CD8-positive, alpha-beta memory T cell (primary cell): ENCODE data around the gene TYK2. TPM values are rescaled to one million over a fixed set of nuclear protein-coding genes. Genes with fewer than 3 reads are reported as not detected.
A peak's percentile ranks its signal among the peaks of the same experiment; 100 is the strongest.
"Not testable (repeated sequence)": the region's sequence is repeated elsewhere in the genome, so short reads cannot be mapped to it uniquely, and the experiment has no call there.

Source experiments
- CTCF ChIA-PET: fragments of 350-600 bp; sonication (Branson Sonifier 250); formaldehyde crosslinking; loops from one replicate; lab custom pipeline; 2021; ENCODE audit warnings: antibody characterized with exemption; lab: Charles Lee
- POLR2A ChIA-PET: fragments of 350-600 bp; sonication (Branson Sonifier 250); formaldehyde crosslinking; loops from one replicate; lab custom pipeline; 2021; ENCODE audit warnings: antibody characterized with exemption; lab: Charles Lee
- DNase-seq, 5 donors: peaks; one replicate each; pipeline versions ENCODE4 v3.0.0 to v3.0.0-alpha.2; 2020 to 2022; ENCODE audit warnings: mixed read lengths in 1 of 5
- H3K27ac ChIP-seq: one replicate; pipeline ENCODE4 v1.7.0; 2013; ENCODE audit warnings: low read depth, mild to moderate bottlenecking, low read length, moderate library complexity
- H3K27me3 ChIP-seq: 2 replicates; pipeline ENCODE4 v1.7.0; 2013; ENCODE audit warnings: low read length, mild to moderate bottlenecking; ENCODE audit not compliant: insufficient read depth, poor library complexity, severe bottlenecking
- H3K36me3 ChIP-seq: 2 replicates; pipeline ENCODE4 v1.7.0; 2013; ENCODE audit warnings: mild to moderate bottlenecking, low read length, moderate library complexity; ENCODE audit not compliant: insufficient read depth
- H3K4me1 ChIP-seq: 2 replicates; pipeline ENCODE4 v1.7.0; 2013; ENCODE audit warnings: mild to moderate bottlenecking, low read length, moderate library complexity; ENCODE audit not compliant: insufficient read depth
- H3K4me3 ChIP-seq: 2 replicates; pipeline ENCODE4 v1.7.0; 2013; ENCODE audit warnings: mild to moderate bottlenecking, low read length
- H3K9me3 ChIP-seq: 2 replicates; pipeline ENCODE4 v1.7.0; 2013; ENCODE audit warnings: mild to moderate bottlenecking, low read length
- H3K27ac Mint-ChIP-seq, 8 donors: one replicate each; pipeline ENCODE4 v1.8.0; 2020 to 2021; ENCODE audit warnings: mixed read lengths in 8 of 8, mild to moderate bottlenecking in 6 of 8, inconsistent platforms in 3 of 8, moderate library complexity in 3 of 8
- H3K27me3 Mint-ChIP-seq, 2 donors: one replicate each; pipeline ENCODE4 v1.8.0; 2020 to 2021; ENCODE audit warnings: mixed read lengths in 2 of 2, mild to moderate bottlenecking in 1 of 2, moderate library complexity in 1 of 2
- H3K36me3 Mint-ChIP-seq, 3 donors: one replicate each; pipeline ENCODE4 v1.8.0; 2020 to 2021; ENCODE audit warnings: mixed read lengths in 3 of 3, inconsistent platforms in 1 of 3, mild to moderate bottlenecking in 1 of 3
- H3K4me1 Mint-ChIP-seq, 3 donors: one replicate each; pipeline ENCODE4 v1.8.0; 2020 to 2021; ENCODE audit warnings: mixed read lengths in 3 of 3, inconsistent platforms in 1 of 3, mild to moderate bottlenecking in 1 of 3
- H3K4me3 Mint-ChIP-seq, 7 donors: one replicate each; pipeline ENCODE4 v1.8.0; 2020 to 2021; ENCODE audit warnings: mixed read lengths in 7 of 7, mild to moderate bottlenecking in 6 of 7, moderate library complexity in 4 of 7, inconsistent platforms in 2 of 7
- H3K9me3 Mint-ChIP-seq, 5 donors: one replicate each; pipeline ENCODE4 v1.8.0; 2020 to 2022; ENCODE audit warnings: mixed read lengths in 5 of 5, mild to moderate bottlenecking in 3 of 5, moderate library complexity in 2 of 5, inconsistent platforms in 1 of 5
- polyA plus RNA-seq: library from polyadenylated mRNA; unstranded; fragments of 300-500 nt; fragmentation: Illumina TruSeq; gene quantifications from one replicate; pipeline ENCODE4 v1.2.3, GENCODE V29; 2021
- total RNA-seq, 2 experiments: library from RNA; stranded (reverse); gene quantifications; one replicate each; pipeline ENCODE4 v1.2.3, GENCODE V29; 2021

The TYK2 gene
- total and polyA plus RNA-seq, 3 experiments from 2014 or later: 74.4 to 212 (median 210) TPM

DNA sequence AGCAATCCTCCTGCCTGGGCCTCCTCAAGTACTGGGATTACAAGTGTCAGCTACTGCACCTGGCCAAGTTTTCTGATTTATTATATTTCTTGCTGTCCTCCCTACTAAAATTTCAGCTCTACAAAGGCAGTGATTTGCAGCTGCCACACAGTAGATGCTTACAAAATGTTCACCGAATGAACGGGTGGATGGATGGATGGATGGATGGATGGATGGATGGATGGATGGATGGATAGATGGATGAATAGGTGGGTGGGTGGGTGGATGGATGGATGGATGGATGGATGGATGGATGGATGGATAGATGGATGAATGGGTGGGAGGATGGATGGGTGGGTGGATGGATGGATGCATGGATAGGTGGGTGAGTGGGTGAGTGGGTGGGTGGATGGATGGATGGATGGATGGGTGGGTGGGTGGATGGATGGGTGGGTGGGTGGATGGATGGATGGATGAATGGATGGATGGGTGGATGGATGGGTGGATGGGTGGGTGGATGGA is 3.2 kb downstream of the TYK2 start:
- Mint-ChIP-seq H3K4me1 (peaks cover 23 to 31% (median 28%) of the 10 kb centered on the region in 3 donors), H3K4me3 (peak overlapping the region in 3 of 7 donors; percentile 43 to 83 (median 48)), H3K27ac (peak overlapping the region in 4 of 8 donors; percentile 22 to 71 (median 64)), H3K36me3 (peaks cover 6 to 46% (median 8%) of the 10 kb centered on the region in 3 donors)
- H3K9me3 Mint-ChIP-seq, H3K9me3 ChIP-seq, H3K27me3 Mint-ChIP-seq, DNase-seq, H3K36me3 ChIP-seq, H3K4me3 ChIP-seq, H3K27ac ChIP-seq, POLR2A ChIA-PET, H3K27me3 ChIP-seq: not testable (repeated sequence)
- peaks cover 11% of the 10 kb centered on the region for H3K4me1 ChIP-seq
- CTCF ChIA-PET: interaction anchor here (1.5 kb wide), 1 partner anchor 12 kb away, joined by 4 read pairs; no protein-coding TSS in a partner anchor

DNA sequence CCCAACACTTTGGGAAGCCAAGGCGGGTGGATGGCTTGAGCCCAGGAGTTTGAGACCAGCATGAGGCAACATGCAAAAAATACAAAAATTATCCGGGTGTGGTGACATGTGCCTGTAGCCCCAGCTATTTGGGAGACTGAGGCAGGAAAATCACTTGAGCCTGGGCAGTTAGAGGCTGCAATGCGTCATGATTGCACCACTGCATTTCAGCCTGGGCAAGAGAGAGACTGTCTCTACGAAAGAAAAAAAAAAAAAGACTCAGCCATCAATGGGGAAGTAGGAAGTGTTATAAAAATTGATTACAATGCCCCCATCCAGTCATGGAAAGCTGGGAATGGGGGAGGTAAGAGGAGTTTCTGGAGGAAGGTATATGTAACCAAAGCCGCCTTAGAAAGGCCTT is 5.4 kb downstream of the TYK2 start:
- H3K36me3 ChIP-seq: no peaks in the 10 kb centered on the region
- CTCF ChIA-PET: interaction anchor here (0.7 to 1.1 kb wide), 3 partner anchors 14 to 116 kb away, joined by 3 to 4 read pairs (median 4); no protein-coding TSS in a partner anchor
- Mint-ChIP-seq H3K27ac (peak overlapping the region in 1 of 8 donors; percentile 36), H3K36me3 (peaks cover 8 to 47% (median 9%) of the 10 kb centered on the region in 3 donors), H3K4me1 (peaks cover 14 to 17% (median 15%) of the 10 kb centered on the region in 3 donors), H3K27me3 (no peaks in the 10 kb centered on the region), H3K9me3 (no peaks in the 10 kb centered on the region), H3K4me3 (peak overlapping the region in 1 of 7 donors; percentile 45)
- no peak for DNase-seq
- peaks cover 5% of the 10 kb centered on the region for H3K4me1 ChIP-seq
- H3K4me3 ChIP-seq: no peak overlapping the region
- POLR2A ChIA-PET: interaction anchor here (0.6 kb wide), 1 partner anchor 536 kb away, joined by 5 read pairs; no protein-coding TSS in a partner anchor
- H3K27me3 ChIP-seq: no peaks in the 10 kb centered on the region
- H3K27ac ChIP-seq: no peak overlapping the region
- no peaks in the 10 kb centered on the region for H3K9me3 ChIP-seq

DNA sequence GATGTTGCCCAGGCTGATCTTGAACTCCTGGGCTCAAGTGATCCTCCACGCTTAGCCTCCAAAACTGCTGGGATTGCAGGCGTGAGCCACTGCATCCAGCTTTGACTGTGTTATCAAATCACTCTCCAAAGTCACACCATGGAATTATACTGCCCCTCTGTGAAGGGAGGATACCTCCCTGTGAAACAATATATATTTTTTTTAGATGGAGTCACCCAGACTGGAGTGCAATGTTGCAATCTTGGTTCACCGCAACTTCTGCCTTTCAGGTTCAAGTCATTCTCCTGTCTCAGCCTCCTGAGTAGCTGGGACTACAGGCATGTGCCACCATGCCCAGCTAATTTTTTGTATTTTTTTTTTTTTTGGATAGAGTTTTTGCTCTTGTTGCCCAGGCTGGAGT is 7.7 kb downstream of the TYK2 start:
- Histone ChIP-seq H3K4me3 (no peak overlapping the region), H3K27me3 (no peaks in the 10 kb centered on the region), H3K36me3 (peaks cover 13% of the 10 kb centered on the region), H3K9me3 (no peaks in the 10 kb centered on the region), H3K4me1 (no peaks in the 10 kb centered on the region), H3K27ac (no peak overlapping the region)
- Mint-ChIP-seq H3K36me3 (peaks cover 4 to 55% (median 8%) of the 10 kb centered on the region in 3 donors), H3K4me3 (no peak overlapping the region), H3K27me3 (no peaks in the 10 kb centered on the region), H3K4me1 (peaks cover 6 to 10% (median 8%) of the 10 kb centered on the region in 3 donors), H3K27ac (no peak overlapping the region), H3K9me3 (no peaks in the 10 kb centered on the region)
- POLR2A ChIA-PET: interaction anchor here (0.6 kb wide), 1 partner anchor 66 kb away, joined by 4 read pairs; no protein-coding TSS in a partner anchor
- CTCF ChIA-PET: interaction anchor here (0.6 to 1.4 kb wide), 4 partner anchors 21 to 122 kb away, joined by 3 to 4 read pairs (median 3); partner anchors contain the start of gene ICAM1
- no peak for DNase-seq

DNA sequence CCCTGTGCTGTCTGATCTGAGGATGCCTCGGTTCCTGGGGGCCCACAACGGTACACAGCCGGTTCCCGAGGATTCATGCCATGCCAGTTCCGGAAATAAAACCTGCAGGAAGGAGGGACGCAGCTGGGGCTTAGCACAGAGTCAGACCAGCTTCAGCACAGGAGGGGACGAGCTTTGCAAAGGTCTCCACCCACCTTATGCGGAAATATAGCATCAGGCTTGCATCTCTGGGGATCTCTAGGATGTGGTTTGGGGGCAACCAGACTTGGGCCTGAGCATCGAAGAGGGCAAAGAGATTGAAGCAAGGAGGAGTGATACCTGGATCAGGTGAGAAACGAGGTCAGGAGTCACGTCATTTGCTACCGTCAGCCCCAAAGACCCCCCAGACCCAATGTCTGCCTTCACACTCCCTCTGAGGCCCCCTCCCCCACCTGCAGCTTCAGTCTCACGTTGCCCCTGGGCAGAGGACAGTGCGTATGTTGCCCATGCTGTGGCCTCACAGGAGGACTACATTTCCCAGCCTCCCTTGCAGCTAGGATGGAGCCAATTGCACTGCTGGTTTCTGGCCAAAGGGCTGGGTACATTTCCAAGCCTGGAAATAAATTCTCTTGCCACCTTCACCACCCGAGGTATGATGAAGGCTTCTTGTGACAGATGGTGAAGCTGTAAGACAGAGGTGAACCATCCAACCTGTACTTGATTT is 12.1 kb downstream of the TYK2 start:
- H3K4me3 Mint-ChIP-seq: no peak overlapping the region
- H3K9me3 ChIP-seq: no peaks in the 10 kb centered on the region
- no peak overlapping the region for H3K27ac ChIP-seq
- H3K36me3 Mint-ChIP-seq: peaks cover 5 to 77% (median 7%) of the 10 kb centered on the region in 3 donors
- no peak overlapping the region for H3K4me3 ChIP-seq
- H3K4me1 ChIP-seq: no peaks in the 10 kb centered on the region
- CTCF ChIA-PET: no interaction called here
- no peak for DNase-seq
- no peaks in the 10 kb centered on the region for H3K27me3 Mint-ChIP-seq
- H3K27ac Mint-ChIP-seq: peak overlapping the region in 2 of 8 donors; percentile 41 to 63
- POLR2A ChIA-PET: no interaction called here
- H3K4me1 Mint-ChIP-seq: peaks cover 1 to 7% (median 4%) of the 10 kb centered on the region in 3 donors
- H3K27me3 ChIP-seq: no peaks in the 10 kb centered on the region
- H3K36me3 ChIP-seq: peaks cover 24% of the 10 kb centered on the region
- no peaks in the 10 kb centered on the region for H3K9me3 Mint-ChIP-seq

DNA sequence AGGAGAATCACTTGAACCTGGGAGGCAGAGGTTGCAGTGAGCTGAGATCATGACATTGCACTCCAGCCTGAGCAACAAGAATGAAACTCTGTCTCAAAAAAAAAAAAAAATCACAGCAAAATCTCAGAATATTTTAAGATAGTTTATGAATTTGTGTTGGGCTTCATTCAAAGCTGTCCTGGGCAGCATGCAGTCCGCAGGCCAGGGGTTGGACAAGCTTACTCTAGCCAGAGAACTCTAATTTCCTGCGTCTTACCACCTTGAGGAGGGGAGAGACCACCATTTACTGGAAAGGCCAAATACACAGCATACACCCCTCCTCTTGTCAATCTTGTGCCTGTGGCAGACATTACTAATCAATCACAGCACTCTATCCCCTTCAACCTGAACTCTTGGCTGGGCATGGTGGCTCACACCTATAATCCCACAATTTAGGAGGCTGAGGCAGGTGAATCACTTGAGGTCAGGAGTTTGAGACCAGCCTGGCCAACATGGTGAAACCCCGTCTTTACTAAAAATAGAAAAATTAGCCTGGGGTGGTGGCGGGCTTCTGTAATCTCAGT is 13.3 kb downstream of the TYK2 start:
- H3K4me3 Mint-ChIP-seq, H3K9me3 Mint-ChIP-seq, H3K4me3 ChIP-seq, H3K9me3 ChIP-seq, H3K4me1 Mint-ChIP-seq, POLR2A ChIA-PET, H3K27ac ChIP-seq, H3K27me3 ChIP-seq, DNase-seq, H3K4me1 ChIP-seq, H3K27me3 Mint-ChIP-seq: not testable (repeated sequence)
- H3K36me3 ChIP-seq: peaks cover 25% of the 10 kb centered on the region
- peak overlapping the region in 1 of 8 donors; percentile 61 for H3K27ac Mint-ChIP-seq
- H3K36me3 Mint-ChIP-seq: peaks cover 5 to 82% (median 7%) of the 10 kb centered on the region in 3 donors
- CTCF ChIA-PET: interaction anchor here (1.3 kb wide), 1 partner anchor 21 kb away, joined by 3 read pairs; no protein-coding TSS in a partner anchor

DNA sequence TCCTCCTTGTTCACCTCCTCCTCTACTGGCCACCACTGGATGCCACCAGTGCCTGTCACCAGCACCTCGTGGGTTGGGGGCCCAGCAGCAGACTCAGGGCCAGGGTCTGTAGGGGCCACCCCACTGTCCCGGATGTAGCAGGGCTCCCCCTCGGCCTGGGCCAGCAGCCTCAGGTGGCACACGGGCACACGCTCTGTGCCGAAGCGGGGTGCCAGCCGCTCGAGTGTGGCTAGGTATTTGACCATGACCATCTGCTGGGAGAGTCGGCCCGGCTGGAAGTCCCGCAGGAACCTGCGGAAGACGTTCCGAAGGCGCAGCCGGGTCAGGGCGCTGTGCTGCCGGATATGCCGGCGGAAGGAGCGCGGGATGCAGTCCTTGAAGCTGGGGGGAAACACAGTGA is 14.9 kb downstream of the TYK2 start:
- peaks cover 1 to 7% (median 4%) of the 10 kb centered on the region in 3 donors for H3K4me1 Mint-ChIP-seq
- ChIA-PET POLR2A (no interaction called here), CTCF (no interaction called here)
- Histone ChIP-seq H3K36me3 (peaks cover 28% of the 10 kb centered on the region), H3K4me1 (no peaks in the 10 kb centered on the region), H3K27ac (no peak overlapping the region), H3K4me3 (no peak overlapping the region), H3K27me3 (no peaks in the 10 kb centered on the region), H3K9me3 (no peaks in the 10 kb centered on the region)
- H3K9me3 Mint-ChIP-seq: no peaks in the 10 kb centered on the region
- DNase-seq: no peak
- no peaks in the 10 kb centered on the region for H3K27me3 Mint-ChIP-seq
- no peak overlapping the region for H3K4me3 Mint-ChIP-seq
- H3K27ac Mint-ChIP-seq: no peak overlapping the region
- H3K36me3 Mint-ChIP-seq: peaks cover 6 to 87% (median 9%) of the 10 kb centered on the region in 3 donors

DNA sequence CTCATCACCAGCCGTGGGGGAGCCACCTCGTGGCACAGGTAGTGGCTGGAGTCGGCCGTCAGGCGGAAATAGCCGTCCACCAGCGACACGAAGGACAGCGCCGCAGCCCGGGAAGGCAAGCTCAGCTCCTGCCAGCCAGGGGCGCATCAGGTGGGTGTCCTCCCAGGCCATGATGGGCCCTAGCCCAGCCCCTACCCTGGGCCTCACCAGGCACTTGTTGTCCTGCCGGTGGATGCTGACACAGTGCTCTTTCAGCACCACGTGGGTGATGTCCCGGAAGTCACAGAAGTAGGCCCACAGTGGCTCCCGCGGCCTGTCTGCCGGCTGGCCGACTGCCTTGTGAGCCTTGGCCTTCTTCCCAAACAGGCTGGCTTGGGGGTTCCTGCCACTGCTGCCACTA is 15.7 kb downstream of the TYK2 start:
- Histone ChIP-seq H3K4me1 (no peaks in the 10 kb centered on the region), H3K9me3 (no peaks in the 10 kb centered on the region), H3K27me3 (no peaks in the 10 kb centered on the region), H3K27ac (no peak overlapping the region), H3K4me3 (no peak overlapping the region), H3K36me3 (peaks cover 28% of the 10 kb centered on the region)
- Mint-ChIP-seq H3K27me3 (no peaks in the 10 kb centered on the region), H3K9me3 (no peaks in the 10 kb centered on the region), H3K4me3 (no peak overlapping the region), H3K36me3 (peaks cover 6 to 86% (median 9%) of the 10 kb centered on the region in 3 donors), H3K4me1 (peaks cover 1 to 6% (median 4%) of the 10 kb centered on the region in 3 donors), H3K27ac (no peak overlapping the region)
- POLR2A ChIA-PET: no interaction called here
- CTCF ChIA-PET: no interaction called here
- DNase-seq: no peak

DNA sequence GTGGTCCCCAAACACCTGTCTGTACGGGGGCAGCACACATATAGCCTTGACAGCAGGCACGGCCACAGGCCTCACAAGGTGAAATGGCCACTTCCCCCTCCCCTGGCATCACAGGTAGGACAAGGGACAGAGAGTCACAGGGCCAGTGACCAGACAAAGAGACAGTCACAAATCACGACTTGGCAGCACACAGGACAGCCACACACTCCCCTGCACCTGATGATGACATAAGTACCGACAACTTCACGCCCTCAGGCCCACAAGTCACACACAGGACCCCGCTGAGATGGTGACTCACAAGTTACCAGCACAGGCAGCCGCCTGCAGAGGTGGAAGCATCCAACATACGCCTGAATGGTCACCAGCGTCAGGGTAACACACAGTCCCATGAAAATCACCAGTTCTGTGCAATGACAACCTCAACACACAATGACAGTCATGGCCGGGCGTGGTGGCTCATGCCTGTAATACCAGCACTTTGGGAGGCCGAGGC is 16.5 kb downstream of the TYK2 start:
- POLR2A ChIA-PET: no interaction called here
- DNase-seq: no peak
- H3K4me3 ChIP-seq: no peak overlapping the region
- Mint-ChIP-seq H3K4me1 (no peaks in the 10 kb centered on the region), H3K9me3 (no peaks in the 10 kb centered on the region), H3K27me3 (no peaks in the 10 kb centered on the region), H3K27ac (no peak overlapping the region), H3K4me3 (no peak overlapping the region), H3K36me3 (peaks cover 3 to 85% (median 9%) of the 10 kb centered on the region in 3 donors)
- H3K27me3 ChIP-seq: no peaks in the 10 kb centered on the region
- CTCF ChIA-PET: no interaction called here
- H3K9me3 ChIP-seq: no peaks in the 10 kb centered on the region
- H3K27ac ChIP-seq: no peak overlapping the region
- H3K4me1 ChIP-seq: no peaks in the 10 kb centered on the region
- H3K36me3 ChIP-seq: peaks cover 20% of the 10 kb centered on the region
